Activated CD8-positive, alpha-beta memory T cell treated with anti-CD3 and anti-CD28 coated beads for 36 hours (primary cell): Measurements from ENCODE around the gene MAPK13. TPM values are rescaled to one million over a fixed set of nuclear protein-coding genes. Genes with fewer than 3 reads are reported as not detected.

ENCODE experiments used
- CTCF ChIA-PET: fragments of 350-600 bp; sonication (Branson Sonifier 250); formaldehyde crosslinking; loops from one replicate; lab custom pipeline; 2021; ENCODE audit warnings: antibody characterized with exemption; lab: Charles Lee
- POLR2A ChIA-PET: fragments of 350-600 bp; sonication (Branson Sonifier 250); formaldehyde crosslinking; loops from one replicate; lab custom pipeline; 2021; ENCODE audit warnings: antibody characterized with exemption; lab: Charles Lee
- total RNA-seq, 2 experiments: library from RNA; stranded (reverse); gene quantifications; one replicate each; pipeline ENCODE4 v1.2.3, GENCODE V29; 2021

MAPK13 gene
- total RNA-seq, 2 experiments from 2014 or later, result 70.1 to 71.1 TPM

GRCh38 chr6:36122495-36123269, 7.6 kb upstream of the MAPK13 start:
- CTCF ChIA-PET, result interaction anchor here (0.6 to 2.6 kb wide), 4 partner anchors 9 to 615 kb away, joined by 4 to 24 read pairs (median 6); partner anchors contain the start of gene MAPK14

GRCh38 chr6:36123270-36124139, 6.8 kb upstream of the MAPK13 start:
- CTCF ChIA-PET, result interaction anchor here (0.6 to 2.4 kb wide), 6 partner anchors 8 to 616 kb away, joined by 3 to 13 read pairs (median 4); partner anchors contain the start of gene MAPK14
- POLR2A ChIA-PET, result interaction anchor here (0.5 to 0.6 kb wide), 2 partner anchors 95 to 96 kb away, joined by 3 to 8 read pairs; partner anchors contain the start of gene MAPK14

More at GRCh38 chr6:36122495-36123269, 7.6 kb upstream of the MAPK13 start:
- POLR2A ChIA-PET, result interaction anchor here (0.5 to 2.7 kb wide), 2 partner anchors 8 to 94 kb away, joined by 8 to 45 read pairs; partner anchors contain the start of gene MAPK13

GRCh38 chr6:36124346-36124745, 6.0 kb upstream of the MAPK13 start:
- CTCF ChIA-PET, result interaction anchor here (1.0 to 2.4 kb wide), 4 partner anchors 30 to 96 kb away, joined by 3 to 13 read pairs (median 4); partner anchors contain the start of gene MAPK14
- POLR2A ChIA-PET, result interaction anchor here (0.6 kb wide), 1 partner anchor 97 kb away, joined by 3 read pairs; the partner anchor contains the start of gene MAPK14

- ChIA-PET CTCF (interaction anchor here (1.5 to 2.4 kb wide), 2 partner anchors 64 to 97 kb away, joined by 3 to 13 read pairs; partner anchors contain the start of gene MAPK14), POLR2A (no interaction called here)
Measured at GRCh38 chr6:36124881-36125280, 5.4 kb upstream of the MAPK13 start.

- ChIA-PET CTCF (interaction anchor here (1.3 to 2.4 kb wide), 3 partner anchors 15 to 177 kb away, joined by 4 to 13 read pairs (median 4); partner anchors contain the start of gene MAPK14), POLR2A (no interaction called here)
Measured at GRCh38 chr6:36125575-36125974, 4.7 kb upstream of the MAPK13 start.

DNA sequence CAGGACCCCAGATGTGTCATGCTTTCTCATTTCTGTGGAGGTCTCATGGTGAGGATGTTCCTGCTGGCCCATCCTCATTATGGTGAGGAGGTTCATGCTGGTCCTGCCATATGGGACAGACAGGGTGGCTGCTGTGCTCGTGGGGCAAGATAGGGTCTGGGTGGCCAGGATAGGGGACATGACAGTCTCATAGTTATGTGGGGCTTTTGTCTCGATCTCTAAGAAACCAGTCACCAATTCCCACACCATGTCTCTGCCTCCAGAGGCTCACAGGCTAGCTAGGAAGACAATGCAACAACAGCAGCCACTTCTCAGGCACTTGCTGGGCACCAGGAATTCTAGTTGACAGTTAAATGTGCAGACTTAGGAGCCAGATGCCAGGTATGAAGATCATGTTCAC, 4.2 kb upstream of the MAPK13 start:
- ChIA-PET POLR2A (no interaction called here), CTCF (interaction anchor here (1.3 to 2.4 kb wide), 3 partner anchors 14 to 176 kb away, joined by 4 to 13 read pairs (median 4); partner anchors contain the start of gene MAPK14)

- POLR2A ChIA-PET, result no interaction called here
- CTCF ChIA-PET, result interaction anchor here (1.3 to 1.9 kb wide), 2 partner anchors 13 to 176 kb away, joined by 4 read pairs; no protein-coding TSS in a partner anchor
Measured at GRCh38 chr6:36126553-36127458, 3.5 kb upstream of the MAPK13 start.

GRCh38 chr6:36127462-36128016, 2.8 kb upstream of the MAPK13 start:
- ChIA-PET POLR2A (no interaction called here), CTCF (no interaction called here)

- CTCF ChIA-PET, result no interaction called here
- POLR2A ChIA-PET, result no interaction called here
Measured at GRCh38 chr6:36128073-36128472, 2.2 kb upstream of the MAPK13 start.

DNA sequence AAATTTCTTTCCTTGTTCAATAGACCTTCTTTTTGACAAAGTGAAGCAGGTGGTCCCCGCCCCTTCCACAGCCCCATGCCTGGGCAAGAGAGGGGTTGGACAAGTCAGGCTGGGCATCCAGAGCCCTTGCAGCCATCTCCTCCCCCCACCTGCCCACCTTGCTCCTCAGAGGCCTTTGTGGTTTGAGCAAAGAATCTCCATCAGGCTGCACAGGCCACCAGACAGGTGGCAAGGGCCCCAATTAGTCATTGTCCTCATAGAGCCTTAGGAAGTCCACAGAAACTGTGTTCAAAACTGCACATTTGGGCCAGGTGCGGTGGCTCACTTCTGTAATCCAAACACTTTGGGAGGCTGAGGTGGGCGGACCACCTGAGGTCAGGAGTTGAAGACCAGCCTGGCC, 1.5 kb upstream of the MAPK13 start:
- CTCF ChIA-PET, result interaction anchor here (0.6 kb wide), 1 partner anchor 15 kb away, joined by 4 read pairs; no protein-coding TSS in a partner anchor
- POLR2A ChIA-PET, result no interaction called here

GRCh38 chr6:36129334-36129733, 979 bp upstream of the MAPK13 start:
- POLR2A ChIA-PET, result interaction anchor here (0.6 to 3.9 kb wide), 4 partner anchors 8 to 174 kb away, joined by 3 to 49 read pairs (median 27); partner anchors contain the start of gene MAPK14
- CTCF ChIA-PET, result interaction anchor here (0.6 to 0.9 kb wide), 3 partner anchors 16 to 227 kb away, joined by 3 to 4 read pairs (median 3); no protein-coding TSS in a partner anchor

GRCh38 chr6:36130667-36131510, 576 bp downstream of the MAPK13 start:
- CTCF ChIA-PET, result interaction anchor here (1.0 to 2.1 kb wide), 7 partner anchors 8 to 103 kb away, joined by 4 to 17 read pairs (median 6); partner anchors contain the start of gene MAPK14
- POLR2A ChIA-PET, result interaction anchor here (0.6 to 3.9 kb wide), 5 partner anchors 10 to 320 kb away, joined by 3 to 49 read pairs (median 13); partner anchors contain the start of gene MAPK14

- ChIA-PET CTCF (interaction anchor here (0.8 to 2.1 kb wide), 8 partner anchors 9 to 171 kb away, joined by 3 to 17 read pairs (median 6); partner anchors contain the start of gene MAPK14), POLR2A (interaction anchor here (1.9 to 3.9 kb wide), 4 partner anchors 10 to 104 kb away, joined by 9 to 49 read pairs (median 29); partner anchors contain the start of gene MAPK14)
Measured at GRCh38 chr6:36131511-36132245, 1.4 kb downstream of the MAPK13 start.

DNA sequence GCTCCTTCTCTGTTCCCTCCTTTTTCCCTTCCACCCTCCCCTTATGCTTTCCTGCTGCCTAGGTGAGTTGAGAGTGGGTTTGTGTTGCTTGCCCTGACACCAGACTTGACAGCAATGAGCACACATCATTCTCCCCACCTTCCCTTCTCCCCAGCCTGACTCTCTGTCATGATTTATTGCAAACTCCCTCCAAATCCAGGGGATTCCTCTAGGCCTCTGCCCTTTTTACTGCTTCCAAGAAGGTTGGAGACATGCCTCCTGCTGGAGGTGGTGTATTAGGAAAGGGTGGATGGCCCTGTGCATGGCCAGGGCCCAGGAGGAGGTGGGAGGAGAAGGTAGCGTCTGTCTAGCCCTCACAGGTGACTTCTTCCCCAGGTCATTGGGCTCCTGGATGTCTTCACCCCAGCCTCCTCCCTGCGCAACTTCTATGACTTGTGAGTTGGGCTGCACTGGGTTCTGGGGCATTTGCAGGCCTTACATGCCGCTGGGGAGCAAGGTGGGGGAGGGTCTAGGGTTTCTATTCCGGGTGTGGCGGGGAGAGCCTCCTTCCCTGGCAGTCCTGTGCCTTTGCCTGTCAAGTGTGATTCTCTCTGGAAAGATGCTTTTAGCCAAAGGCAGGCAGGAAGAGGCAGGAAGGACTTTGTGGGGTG, 2.1 kb downstream of the MAPK13 start:
- ChIA-PET POLR2A (interaction anchor here (1.0 to 3.9 kb wide), 4 partner anchors 11 to 104 kb away, joined by 3 to 49 read pairs (median 29); partner anchors contain the start of gene MAPK14), CTCF (interaction anchor here (0.8 to 2.1 kb wide), 8 partner anchors 9 to 170 kb away, joined by 3 to 17 read pairs (median 5); partner anchors contain the start of gene MAPK14)

DNA sequence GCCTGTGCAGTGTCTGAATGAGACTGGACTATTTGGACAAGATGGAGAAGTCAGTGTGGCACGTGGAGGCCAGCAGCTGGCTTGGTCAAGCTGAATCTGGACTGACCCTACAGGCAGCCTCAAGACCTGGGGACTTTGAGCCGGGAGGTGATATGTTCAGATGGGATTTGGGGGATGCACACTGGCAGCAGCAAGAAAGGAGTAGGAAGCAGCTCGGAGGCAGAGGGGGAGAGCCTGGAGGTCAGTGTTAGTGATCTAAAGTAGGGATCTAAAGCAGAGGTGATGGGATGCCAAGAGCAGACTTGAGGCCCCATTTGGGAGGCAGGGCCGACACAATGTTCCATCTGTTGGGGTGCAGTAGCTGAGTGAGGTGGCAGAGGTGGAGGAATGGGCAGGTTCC, 2.8 kb downstream of the MAPK13 start:
- ChIA-PET CTCF (interaction anchor here (1.0 to 1.4 kb wide), 3 partner anchors 11 to 62 kb away, joined by 3 read pairs; no protein-coding TSS in a partner anchor), POLR2A (interaction anchor here (1.0 to 3.9 kb wide), 2 partner anchors 62 to 105 kb away, joined by 3 to 49 read pairs; partner anchors contain the start of gene MAPK14)
